Measurements from ENCODE around the gene COL20A1.
"Not testable (repeated sequence)": the region's sequence is repeated elsewhere in the genome, so short reads cannot be mapped to it uniquely, and the experiment has no call there.

COL20A1 gene

GRCh38 chr20:63322146-63322932 lies 29.4 kb downstream of the COL20A1 start:
- no peak for DNase-seq

GRCh38 chr20:63322933-63323273 lies 29.9 kb downstream of the COL20A1 start:
- DNase-seq = no peak

- DNase-seq = no peak
Observed at GRCh38 chr20:63323357-63323981, 30.5 kb downstream of the COL20A1 start.

GRCh38 chr20:63325021-63325471 lies 32.1 kb downstream of the COL20A1 start:
- DNase-seq = no peak

GRCh38 chr20:63325554-63326313 lies 32.7 kb downstream of the COL20A1 start:
- DNase-seq = no peak

- DNase-seq = no peak
Observed at GRCh38 chr20:63326314-63327230, 33.6 kb downstream of the COL20A1 start.

GRCh38 chr20:63327231-63327745 lies 34.3 kb downstream of the COL20A1 start:
- DNase-seq = no peak

GRCh38 chr20:63328026-63328700 lies 35.2 kb downstream of the COL20A1 start:
- DNase-seq = no peak

- no peak for DNase-seq
Observed at GRCh38 chr20:63328718-63329275, 35.8 kb downstream of the COL20A1 start.

GRCh38 chr20:63329331-63330083 lies 36.5 kb downstream of the COL20A1 start:
- no peak for DNase-seq

- DNase-seq = no peak
Observed at GRCh38 chr20:63330084-63330760, 37.2 kb downstream of the COL20A1 start.

- DNase-seq = no peak
Observed at GRCh38 chr20:63330940-63331339, 38.0 kb downstream of the COL20A1 start.

- DNase-seq = no peak
Observed at GRCh38 chr20:63331741-63332400, 38.9 kb downstream of the COL20A1 start.

- no peak for DNase-seq
Observed at GRCh38 chr20:63332488-63333240, 39.7 kb downstream of the COL20A1 start.

GRCh38 chr20:63333241-63333836 lies 40.4 kb downstream of the COL20A1 start:
- DNase-seq = no peak

GRCh38 chr20:63334356-63334755 lies 41.4 kb downstream of the COL20A1 start:
- DNase-seq = no peak

- not testable (repeated sequence) for DNase-seq
Observed at GRCh38 chr20:63335060-63335459, 42.1 kb downstream of the COL20A1 start.

- DNase-seq = no peak
Observed at GRCh38 chr20:63335711-63336110, 42.7 kb downstream of the COL20A1 start.
